B cell (primary cell): ENCODE results near the gene SPON2. TPM values are rescaled to one million over a fixed set of nuclear protein-coding genes. Genes with fewer than 3 reads are reported as not detected.

Source experiments
- ATAC-seq: fragments of 200-7000 bp; cut with Tn5 transposase; one replicate; pipeline ENCODE4 v1.10.0; 2021; ENCODE audit warnings: low read depth, mild to moderate bottlenecking, moderate number of reproducible peaks, moderate library complexity
- CTCF ChIA-PET: fragments of 350-600 bp; sonication (Branson Sonifier 250); formaldehyde crosslinking; loops from one replicate; lab custom pipeline; 2021; ENCODE audit warnings: antibody characterized with exemption, inconsistent platforms; lab: Charles Lee
- POLR2A ChIA-PET: fragments of 350-600 bp; sonication (Branson Sonifier 250); formaldehyde crosslinking; loops from one replicate; lab custom pipeline; 2021; ENCODE audit warnings: antibody characterized with exemption; lab: Charles Lee
- DNase-seq: peaks from one replicate; pipeline ENCODE4 v3.0.0; 2013
- H2AFZ ChIP-seq: 2 replicates; pipeline ENCODE4 v1.6.1; 2012; ENCODE audit warnings: mild to moderate bottlenecking, low read depth, low read length; ENCODE audit not compliant: insufficient read depth, poor library complexity, severe bottlenecking
- H3K27ac ChIP-seq, 2 donors: 1 replicate in 1 of 2; 2 replicates in 1 of 2; pipeline ENCODE4 v1.5.1; 2012 to 2013; ENCODE audit warnings: low read length in 2 of 2, mild to moderate bottlenecking in 2 of 2, moderate library complexity in 1 of 2
- H3K27me3 ChIP-seq, 4 experiments: fragments of 200-600 bp in 1 of 4; sonication (generic) in 1 of 4; replicated peaks in 1 of 4; 1 replicate in 2 of 4; 2 replicates in 2 of 4; pipeline versions ENCODE4 v1.6.1 to v1.7.0; 2013 to 2016; ENCODE audit warnings: low read length in 3 of 4, mild to moderate bottlenecking in 2 of 4, mixed read lengths in 1 of 4, moderate library complexity in 1 of 4; ENCODE audit not compliant: insufficient read depth in 4 of 4, control insufficient read depth in 3 of 4; ENCODE audit errors: control extremely low read depth in 1 of 4
- H3K36me3 ChIP-seq, 2 experiments: replicated peaks in 1 of 2; 1 replicate in 1 of 2; 2 replicates in 1 of 2; pipeline versions ENCODE4 v1.6.1 to v1.7.1; 2013; ENCODE audit warnings: low read length in 1 of 2; ENCODE audit not compliant: insufficient read depth in 2 of 2, control insufficient read depth in 1 of 2; ENCODE audit errors: control extremely low read depth in 1 of 2, extremely low read depth in 1 of 2
- H3K4me1 ChIP-seq, 2 donors: fragments of 200-600 bp in 1 of 2; sonication (generic) in 1 of 2; 1 replicate in 1 of 2; 2 replicates in 1 of 2; pipeline versions ENCODE4 v1.5.1 to v1.6.1; 2013 to 2017; ENCODE audit warnings: low read length in 2 of 2; ENCODE audit not compliant: control insufficient read depth in 2 of 2, insufficient read depth in 2 of 2
- H3K4me2 ChIP-seq: replicated peaks from 2 replicates; pipeline ENCODE3; 2012; ENCODE audit warnings: mild to moderate bottlenecking, low read depth, low read length; ENCODE audit not compliant: poor library complexity, severe bottlenecking
- H3K4me3 ChIP-seq, 5 experiments: fragments of 200-600 bp in 1 of 5; sonication (generic) in 1 of 5; 1 replicate in 3 of 5; 2 replicates in 2 of 5; pipeline versions ENCODE4 v1.5.1 to v1.7.0; 2011 to 2016; ENCODE audit warnings: low read length in 4 of 5, mild to moderate bottlenecking in 4 of 5, low read depth in 2 of 5, control low read depth in 1 of 5, moderate library complexity in 1 of 5; ENCODE audit not compliant: insufficient read depth in 1 of 5; ENCODE audit errors: control extremely low read depth in 1 of 5, extremely low read depth in 1 of 5
- H3K79me2 ChIP-seq: fragments of 200-600 bp; sonication (generic); one replicate; pipeline ENCODE4 v1.6.0; 2016; ENCODE audit warnings: low read length; ENCODE audit not compliant: control insufficient read depth, insufficient read depth
- H3K9ac ChIP-seq: fragments of 200-600 bp; sonication (generic); 2 replicates; pipeline ENCODE4 v1.6.1; 2017; ENCODE audit warnings: mild to moderate bottlenecking, low read length, moderate library complexity
- H3K9me3 ChIP-seq, 3 donors: one replicate each; pipeline versions ENCODE4 v1.6.1 to v1.7.1; 2013; ENCODE audit warnings: low read length in 2 of 3; ENCODE audit not compliant: control insufficient read depth in 2 of 3, insufficient read depth in 1 of 3; ENCODE audit errors: control extremely low read depth in 1 of 3
- H4K20me1 ChIP-seq: 2 replicates; pipeline ENCODE4 v1.6.0; 2012; ENCODE audit warnings: mild to moderate bottlenecking, low read length; ENCODE audit not compliant: insufficient read depth, control insufficient read depth, poor library complexity, severe bottlenecking
- H3K27ac Mint-ChIP-seq: one replicate; pipeline ENCODE4 v1.8.0; 2021; ENCODE audit warnings: mixed read lengths
- H3K27me3 Mint-ChIP-seq: one replicate; pipeline ENCODE4 v1.8.0; 2021; ENCODE audit warnings: mixed read lengths
- H3K4me1 Mint-ChIP-seq: one replicate; pipeline ENCODE4 v1.8.0; 2021; ENCODE audit warnings: mixed read lengths
- H3K4me3 Mint-ChIP-seq: one replicate; pipeline ENCODE4 v1.8.0; 2021; ENCODE audit warnings: mixed read lengths
- H3K9me3 Mint-ChIP-seq: one replicate; pipeline ENCODE4 v1.8.0; 2022; ENCODE audit warnings: mixed read lengths; ENCODE audit not compliant: insufficient read depth
- CTCF ChIP-seq: fragments of 200-600 bp; IDR thresholded peaks from one replicate; pipeline ENCODE4 v1.8.0; 2022; ENCODE audit warnings: antibody characterized with exemption, mild to moderate bottlenecking
- EZH2 ChIP-seq: IDR thresholded peaks from 2 replicates; pipeline ENCODE4 v1.6.1; 2012; ENCODE audit warnings: borderline replicate concordance, low read depth, mild to moderate bottlenecking, moderate library complexity, low read length; ENCODE audit not compliant: insufficient read depth, poor library complexity, severe bottlenecking
- WGBS: methylation state at CpG from one replicate; pipeline ENCODE4 v1.1.5; 2013; ENCODE audit warnings: missing lambda C conversion rate; ENCODE audit not compliant: insufficient coverage; 5-methylcytosine and 5-hydroxymethylcytosine counted together
- intact Hi-C: fragments of 100-400 bp; cut with micrococcal nuclease; formaldehyde crosslinking; loops from one replicate; pipeline ENCODE4 v1.10.0; 2022
- polyA plus RNA-seq: library from polyadenylated mRNA; depleted of rRNA; stranded (reverse); fragments of >200 nt; gene quantifications from 2 replicates; pipeline ENCODE4 v1.2.3, GENCODE V29; 2012
- total RNA-seq, 2 donors: library from RNA; stranded (reverse); fragments of 120-200 nt in 1 of 2; gene quantifications; 1 replicate in 1 of 2; 2 replicates in 1 of 2; pipeline versions ENCODE4 v1.2.3 to v1.2.4, GENCODE V29; 2013 to 2022

SPON2 gene
- total and polyA plus RNA-seq, 2 donors (not counting 1 experiment from before 2014, with no cell fraction given), result 3.8 to 5.1 TPM

- Histone ChIP-seq H4K20me1 (peaks cover 25% of the 10 kb centered on the region), H3K27me3 (no peaks in the 10 kb centered on the region), H2AFZ (no peak overlapping the region), H3K79me2 (peaks cover 1% of the 10 kb centered on the region), H3K4me2 (no peak overlapping the region), H3K27ac (no peak overlapping the region), H3K36me3 (peaks cover 0 to 36% of the 10 kb centered on the region in 2 experiments), H3K4me3 (no peak overlapping the region), H3K9ac (no peak overlapping the region), H3K9me3 (no peaks in the 10 kb centered on the region), H3K4me1 (peaks cover 0 to 8% of the 10 kb centered on the region in 2 donors)
- no peaks in the 10 kb centered on the region for H3K27me3 Mint-ChIP-seq
- H3K9me3 Mint-ChIP-seq, result no peaks in the 10 kb centered on the region
- CTCF ChIA-PET, result interaction anchor here (1.9 kb wide), 1 partner anchor 59 kb away, joined by 5 read pairs; no protein-coding TSS in a partner anchor
- H3K4me1 Mint-ChIP-seq, result peaks cover 12% of the 10 kb centered on the region
- no peak overlapping the region for H3K27ac Mint-ChIP-seq
- H3K4me3 Mint-ChIP-seq, result no peak overlapping the region
- DNase-seq (no peak), ATAC-seq (no peak)
- WGBS, result 94% methylated on average over 30 of the region's 31 CpGs
- POLR2A ChIA-PET, result interaction anchor here (1.2 kb wide), 1 partner anchor 10 kb away, joined by 3 read pairs; no protein-coding TSS in a partner anchor
- intact Hi-C loops, result no loop called here
- TF ChIP-seq EZH2 (no peak), CTCF (no peak)
These were observed 36.8 kb upstream of the SPON2 start for GRCh38 chr4:1208970-1209704.
